ENCODE measurements around the gene CCER1.

Gene CCER1

GRCh38 chr12:90921536-90921935, 33.4 kb downstream of the CCER1 start:
- DNase-seq (ENCODE audit: low read depth in 1 of 2, low spot score in 1 of 2): no peak

- DNase-seq (ENCODE audit: low read depth in 1 of 2, low spot score in 1 of 2): no peak
Measured at GRCh38 chr12:90920222-90920621, 34.8 kb downstream of the CCER1 start.

- DNase-seq (ENCODE audit: low read depth in 1 of 2, low spot score in 1 of 2): no peak
Measured at GRCh38 chr12:90917431-90917830, 37.5 kb downstream of the CCER1 start.

- no peak for DNase-seq (ENCODE audit: low read depth in 1 of 2, low spot score in 1 of 2)
Measured at GRCh38 chr12:90916516-90916915, 38.5 kb downstream of the CCER1 start.

GRCh38 chr12:90915353-90915752, 39.6 kb downstream of the CCER1 start:
- no peak for DNase-seq (ENCODE audit: low read depth in 1 of 2, low spot score in 1 of 2)

GRCh38 chr12:90910958-90911357, 44.0 kb downstream of the CCER1 start:
- no peak for DNase-seq (ENCODE audit: low read depth in 1 of 2, low spot score in 1 of 2)

DNA sequence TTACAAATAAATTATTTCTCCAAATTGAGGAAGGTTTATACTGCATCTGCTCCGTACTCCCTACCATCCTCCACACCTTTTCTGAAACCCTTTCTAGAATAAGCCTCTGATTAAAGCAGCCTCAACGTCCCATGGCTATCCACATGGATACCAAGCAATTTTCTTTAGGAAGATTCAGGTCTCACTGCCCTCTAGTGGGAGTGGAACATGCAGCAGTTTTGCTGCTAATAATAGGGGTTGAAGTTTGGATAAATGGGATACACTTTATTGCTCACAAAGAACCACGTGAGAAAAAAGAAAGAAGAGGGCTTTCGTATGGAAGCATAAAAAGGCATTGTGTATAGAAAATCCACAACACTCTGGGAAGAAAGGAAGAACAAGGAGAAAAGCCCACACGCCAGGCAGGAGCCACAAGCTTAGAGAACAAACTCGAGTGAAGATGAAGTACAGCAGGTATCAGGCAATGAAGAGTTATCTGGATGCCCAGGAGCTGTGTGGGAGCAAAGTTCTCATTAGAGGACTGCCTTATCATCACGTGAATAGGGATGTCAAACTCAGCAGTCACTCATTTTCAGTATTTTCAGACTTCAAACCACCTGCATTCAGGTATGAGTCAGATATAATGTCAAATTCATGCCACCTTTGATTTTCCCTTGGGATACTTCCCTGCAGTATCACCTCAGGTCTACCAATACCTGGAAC, 45.8 kb downstream of the CCER1 start:
- DNase-seq (ENCODE audit: low read depth in 1 of 2, low spot score in 1 of 2): no peak

- DNase-seq (ENCODE audit: low read depth in 1 of 2, low spot score in 1 of 2): no peak
Measured at GRCh38 chr12:90908465-90908864, 46.5 kb downstream of the CCER1 start.

DNA sequence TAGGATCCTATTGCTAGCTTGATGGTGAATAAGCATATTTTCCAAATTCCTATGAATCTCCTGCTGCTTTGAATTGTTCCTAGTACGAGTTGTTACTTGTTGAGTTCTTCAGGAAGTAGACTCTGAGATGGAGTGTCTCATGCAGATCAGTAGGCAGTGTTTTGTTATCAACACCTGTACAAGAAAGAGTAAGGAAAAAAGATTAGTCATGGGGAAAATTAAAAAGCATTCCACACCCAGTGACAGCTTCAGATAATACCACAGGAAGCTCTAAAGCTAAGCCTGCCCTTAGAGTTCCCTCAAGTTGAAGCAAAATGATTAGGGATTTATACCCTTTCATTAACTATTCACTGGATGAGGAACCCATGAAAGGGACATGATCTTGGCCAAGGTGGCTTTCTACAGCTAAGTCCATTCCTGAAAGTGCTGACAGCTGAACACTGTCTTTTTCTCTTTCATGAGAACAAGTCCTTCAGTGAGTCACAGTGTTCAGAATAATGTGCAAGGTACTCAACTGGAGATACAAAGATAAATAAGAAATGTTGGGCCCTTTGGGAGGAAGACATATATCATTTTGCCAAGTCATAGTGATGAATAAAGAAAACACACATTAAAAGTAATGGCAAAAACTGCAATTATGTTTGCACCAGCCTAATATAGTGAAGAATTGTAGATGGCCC, 49.1 kb downstream of the CCER1 start:
- DNase-seq (ENCODE audit: low read depth in 1 of 2, low spot score in 1 of 2): no peak

- DNase-seq (ENCODE audit: low read depth in 1 of 2, low spot score in 1 of 2): no peak
Measured at GRCh38 chr12:90902596-90902995, 52.4 kb downstream of the CCER1 start.

Data from activated T-helper 1 cell treated with anti-CD3 and anti-CD28 coated beads, Interleukin-2, amount 50 U/mL, for 16 hours (primary cell).